Upper lobe of right lung (tissue), 1 donor: ENCODE measurements around the gene LYSMD3. TPM values are rescaled to one million over a fixed set of nuclear protein-coding genes. Genes with fewer than 3 reads are reported as not detected.

ENCODE experiments used
- ATAC-seq: fragments of 200-7000 bp; cut with Tn5 transposase; one replicate; pipeline ENCODE4 v1.9.1; 2020; ENCODE audit warnings: mild to moderate bottlenecking, moderate library complexity
- DNase-seq: peaks from one replicate; pipeline ENCODE4 v3.0.0-alpha.2; 2020
- H3K27ac ChIP-seq: fragments of 200-600 bp; one replicate; pipeline ENCODE4 v1.8.0; 2022
- H3K27me3 ChIP-seq: fragments of 200-600 bp; one replicate; pipeline ENCODE4 v1.8.0; 2022; ENCODE audit warnings: mild to moderate bottlenecking
- H3K36me3 ChIP-seq: fragments of 200-600 bp; one replicate; pipeline ENCODE4 v1.8.0; 2022
- H3K4me1 ChIP-seq: fragments of 200-600 bp; one replicate; pipeline ENCODE4 v1.8.0; 2022
- H3K4me3 ChIP-seq: fragments of 200-600 bp; one replicate; pipeline ENCODE4 v1.8.0; 2022; ENCODE audit warnings: mild to moderate bottlenecking
- H3K9me3 ChIP-seq: fragments of 200-600 bp; one replicate; pipeline ENCODE4 v1.8.0; 2022
- intact Hi-C: fragments of 100-400 bp; cut with DNase I; formaldehyde crosslinking; loops from one replicate; pipeline ENCODE4 v1.11.0; 2022
- total RNA-seq: library from RNA; stranded (reverse); fragmentation: NEBNext Ultra II Directional; extraction: Animal tissue kit (Norgen Biotek cat#: 25700); gene quantifications from one replicate; pipeline ENCODE4 v1.2.1, GENCODE V29; 2021
- TF ChIP-seq, protein P1 (sequence below): fragments of 200-600 bp; IDR thresholded peaks from one replicate; pipeline ENCODE4 v1.8.0; 2022; ENCODE audit warnings: antibody characterized with exemption
- donor health status: DM: no; HTN: yes; CAD: no; lungs with severe emphysema.

LYSMD3 gene
- total RNA-seq, 1 donor from 2014 or later: 21.0 TPM

DNA sequence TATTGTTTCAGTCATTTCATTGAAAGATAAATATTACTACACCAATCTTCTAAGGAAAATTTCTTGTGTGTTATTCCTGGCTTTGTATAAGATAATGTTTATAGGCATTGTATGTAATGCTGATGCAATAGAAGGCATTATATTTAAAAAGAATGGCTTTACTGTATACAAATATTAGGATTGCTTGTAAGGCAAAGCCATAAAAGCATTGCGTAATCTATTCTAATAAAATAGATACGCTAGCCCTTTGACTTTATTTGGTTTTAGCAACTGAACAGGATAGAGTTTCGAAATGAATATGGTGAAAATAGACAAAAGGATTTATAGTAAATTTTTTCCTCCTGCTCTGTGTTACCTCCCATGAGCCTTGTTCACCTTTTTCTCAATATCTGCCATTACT, 5.5 kb upstream of the LYSMD3 start:
- Histone ChIP-seq H3K27me3 (peaks cover 14% of the 10 kb centered on the region), H3K36me3 (no peaks in the 10 kb centered on the region), H3K4me1 (peaks cover 10% of the 10 kb centered on the region), H3K4me3 (no peak overlapping the region), H3K27ac (no peak overlapping the region), H3K9me3 (no peaks in the 10 kb centered on the region)
- TF ChIP-seq, protein P1, sequence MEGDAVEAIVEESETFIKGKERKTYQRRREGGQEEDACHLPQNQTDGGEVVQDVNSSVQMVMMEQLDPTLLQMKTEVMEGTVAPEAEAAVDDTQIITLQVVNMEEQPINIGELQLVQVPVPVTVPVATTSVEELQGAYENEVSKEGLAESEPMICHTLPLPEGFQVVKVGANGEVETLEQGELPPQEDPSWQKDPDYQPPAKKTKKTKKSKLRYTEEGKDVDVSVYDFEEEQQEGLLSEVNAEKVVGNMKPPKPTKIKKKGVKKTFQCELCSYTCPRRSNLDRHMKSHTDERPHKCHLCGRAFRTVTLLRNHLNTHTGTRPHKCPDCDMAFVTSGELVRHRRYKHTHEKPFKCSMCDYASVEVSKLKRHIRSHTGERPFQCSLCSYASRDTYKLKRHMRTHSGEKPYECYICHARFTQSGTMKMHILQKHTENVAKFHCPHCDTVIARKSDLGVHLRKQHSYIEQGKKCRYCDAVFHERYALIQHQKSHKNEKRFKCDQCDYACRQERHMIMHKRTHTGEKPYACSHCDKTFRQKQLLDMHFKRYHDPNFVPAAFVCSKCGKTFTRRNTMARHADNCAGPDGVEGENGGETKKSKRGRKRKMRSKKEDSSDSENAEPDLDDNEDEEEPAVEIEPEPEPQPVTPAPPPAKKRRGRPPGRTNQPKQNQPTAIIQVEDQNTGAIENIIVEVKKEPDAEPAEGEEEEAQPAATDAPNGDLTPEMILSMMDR: no peak
- intact Hi-C loops: no loop called here
- DNase-seq: no peak
- ATAC-seq: no peak

DNA sequence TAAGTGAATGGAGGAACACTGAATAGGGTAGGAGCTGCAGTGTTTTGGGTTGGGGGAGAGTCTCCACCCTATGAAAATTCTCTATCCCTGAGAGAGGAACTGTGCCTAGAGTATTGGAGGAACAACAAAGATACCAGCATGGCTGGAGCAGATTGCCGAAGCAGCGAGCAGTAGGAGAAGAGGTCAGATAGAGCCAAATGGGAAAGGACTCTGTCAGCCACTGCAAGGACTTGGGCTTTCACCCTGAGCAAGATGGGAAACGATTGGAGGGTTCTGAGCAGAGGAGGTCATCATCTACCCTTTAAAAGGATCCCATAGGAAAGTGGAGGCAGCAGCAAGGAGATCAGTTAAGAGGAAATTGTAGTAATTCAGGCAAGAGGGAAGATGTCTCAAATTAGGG, 4.4 kb upstream of the LYSMD3 start:
- Histone ChIP-seq H3K36me3 (no peaks in the 10 kb centered on the region), H3K4me3 (no peak overlapping the region), H3K27ac (no peak overlapping the region), H3K27me3 (peaks cover 14% of the 10 kb centered on the region), H3K4me1 (peaks cover 10% of the 10 kb centered on the region), H3K9me3 (no peaks in the 10 kb centered on the region)
- no peak for DNase-seq
- TF ChIP-seq, protein P1: no peak
- intact Hi-C loops: no loop called here
- ATAC-seq: no peak

DNA sequence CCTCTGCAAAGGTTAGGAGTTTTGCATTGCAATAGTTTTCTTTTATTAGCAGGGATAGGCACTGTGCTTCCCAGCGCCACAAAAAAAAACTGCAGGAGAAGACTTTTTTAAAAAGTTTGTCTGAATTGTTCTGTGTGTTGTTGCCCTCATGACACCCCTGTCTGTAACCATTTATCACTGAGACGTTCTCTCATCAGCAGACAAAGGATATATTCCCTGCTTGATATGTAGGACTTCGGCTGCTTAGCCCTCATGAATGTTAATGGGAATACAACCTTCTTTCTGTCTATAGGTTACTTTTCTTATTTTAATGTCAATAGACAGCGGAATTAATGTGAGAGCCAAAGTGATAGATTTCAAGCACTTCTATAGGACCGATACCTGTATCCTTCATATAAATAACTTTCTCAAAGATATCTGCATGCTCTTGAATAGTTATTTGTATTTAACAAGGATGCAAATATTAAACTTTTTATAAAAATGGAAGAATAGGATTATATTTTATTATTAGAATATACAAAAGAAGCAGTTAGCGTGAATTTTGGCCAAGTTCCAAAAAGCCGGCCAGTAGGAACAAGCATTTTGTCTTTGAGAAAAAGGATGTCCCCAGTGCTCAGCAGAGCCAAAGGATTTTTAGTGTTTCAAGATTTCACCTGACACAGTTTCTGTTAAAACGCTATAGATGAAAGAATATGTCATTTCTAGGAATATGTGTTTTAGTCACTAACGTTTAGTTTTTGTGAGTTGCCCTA, 1.5 kb upstream of the LYSMD3 start:
- ATAC-seq: no peak
- intact Hi-C loops: no loop called here

DNA sequence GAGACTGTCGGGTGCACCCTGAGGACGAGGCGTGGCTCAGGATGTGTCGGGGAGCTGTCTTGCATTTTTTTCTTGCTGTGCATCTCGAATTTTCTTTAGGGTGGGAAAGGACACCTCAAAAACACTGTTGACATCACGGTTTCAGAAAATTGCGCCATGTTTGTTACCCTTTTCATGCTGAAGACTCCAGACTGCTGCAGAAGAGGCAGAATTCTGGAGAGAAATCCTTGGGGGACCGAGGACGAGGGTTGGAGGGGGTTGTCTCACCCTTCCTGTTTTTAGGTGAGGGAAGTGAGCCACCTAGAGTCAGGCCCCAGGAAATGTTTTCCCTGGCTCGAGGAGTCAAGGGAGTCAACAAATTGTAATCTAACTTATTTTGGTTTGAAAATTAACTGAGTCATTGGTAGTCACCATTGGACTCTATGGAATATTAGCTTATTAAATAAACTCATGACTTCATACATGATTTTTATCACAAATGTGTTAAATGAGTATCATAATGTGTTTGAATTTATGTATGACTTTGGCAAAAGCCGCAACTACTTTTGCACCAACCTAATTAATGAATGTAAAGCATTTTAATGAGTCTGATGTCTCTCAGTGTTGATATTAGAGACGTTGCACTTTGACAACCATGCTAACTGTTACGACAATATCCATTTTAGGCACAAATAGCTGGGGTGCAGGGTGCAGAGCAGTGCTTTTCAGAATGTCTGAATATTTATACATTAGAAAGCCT, 724 bp upstream of the LYSMD3 start:
- peaks cover 5% of the 10 kb centered on the region for H3K36me3 ChIP-seq
- ATAC-seq: peak; percentile 72
- H3K27me3 ChIP-seq: peaks cover 4% of the 10 kb centered on the region
- peak overlapping the region; percentile 94 for H3K4me3 ChIP-seq
- TF ChIP-seq, protein P1: peak; percentile 75
- peaks cover 33% of the 10 kb centered on the region for H3K4me1 ChIP-seq
- no peaks in the 10 kb centered on the region for H3K9me3 ChIP-seq
- DNase-seq: no peak
- intact Hi-C loops: no loop called here
- H3K27ac ChIP-seq: peak overlapping the region; percentile 94

More for the DNA sequence above, 1.5 kb upstream of the LYSMD3 start:
- Histone ChIP-seq H3K4me3 (no peak overlapping the region), H3K36me3 (no peaks in the 10 kb centered on the region), H3K27ac (no peak overlapping the region), H3K9me3 (no peaks in the 10 kb centered on the region), H3K27me3 (peaks cover 8% of the 10 kb centered on the region), H3K4me1 (peaks cover 33% of the 10 kb centered on the region)
- TF ChIP-seq, protein P1: no peak
- DNase-seq: no peak

DNA sequence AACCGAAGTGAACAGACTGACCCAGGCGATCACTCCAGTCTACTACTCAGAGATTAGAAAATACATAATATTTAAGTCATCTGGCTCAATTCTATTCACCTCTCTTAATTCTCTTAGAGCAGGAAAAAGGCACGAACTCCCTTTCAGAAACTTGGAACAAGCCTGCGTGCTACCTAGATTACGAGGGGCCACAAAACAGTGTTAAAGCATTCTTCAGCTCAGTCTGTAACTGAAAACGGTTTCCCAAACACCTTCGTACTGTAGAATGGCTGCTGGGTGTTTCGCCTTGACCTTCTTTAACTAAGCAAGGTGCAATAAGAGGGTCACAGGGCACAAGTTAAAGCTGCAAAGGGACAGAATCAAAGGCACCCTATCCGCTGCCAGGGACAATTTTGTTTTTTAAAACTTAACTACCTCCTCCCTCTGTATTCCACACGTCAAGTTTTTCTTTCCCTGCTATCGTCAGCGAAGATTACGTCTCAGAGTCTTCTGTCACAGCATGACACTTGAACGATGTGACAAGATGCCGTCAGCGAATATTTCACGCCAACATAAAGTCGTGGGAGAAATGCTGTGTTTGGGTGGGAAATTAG, 687 bp downstream of the LYSMD3 start:
- Histone ChIP-seq H3K36me3 (peaks cover 19% of the 10 kb centered on the region), H3K4me1 (peaks cover 33% of the 10 kb centered on the region), H3K4me3 (peak overlapping the region; percentile 94), H3K27me3 (peaks cover 4% of the 10 kb centered on the region), H3K27ac (peak overlapping the region; percentile 94), H3K9me3 (no peaks in the 10 kb centered on the region)
- intact Hi-C loops: no loop called here
- TF ChIP-seq, protein P1: no peak
- no peak for DNase-seq
- ATAC-seq: no peak
